Ectodermal cell (in vitro differentiated cells): ENCODE data around the gene TEX54.
A peak's percentile ranks its signal among the peaks of the same experiment; 100 is the strongest.

ENCODE experiments used
- H3K27ac ChIP-seq: 2 replicates; pipeline ENCODE4 v1.7.0; 2013; ENCODE audit warnings: mild to moderate bottlenecking, low read depth, low read length; ENCODE audit not compliant: insufficient read depth, poor library complexity, severe bottlenecking
- H3K27me3 ChIP-seq: 2 replicates; pipeline ENCODE4 v1.7.0; 2013; ENCODE audit warnings: mild to moderate bottlenecking, low read length; ENCODE audit not compliant: insufficient read depth, control insufficient read depth, poor library complexity, severe bottlenecking
- H3K36me3 ChIP-seq: one replicate; pipeline ENCODE4 v1.7.0; 2013; ENCODE audit warnings: low read length; ENCODE audit not compliant: control insufficient read depth, insufficient read depth
- H3K4me1 ChIP-seq: one replicate; pipeline ENCODE4 v1.7.0; 2013; ENCODE audit warnings: low read length; ENCODE audit not compliant: control insufficient read depth, insufficient read depth
- H3K4me3 ChIP-seq: 2 replicates; pipeline ENCODE4 v1.7.0; 2013; ENCODE audit warnings: low read depth, low read length, control low read depth; ENCODE audit not compliant: insufficient read depth
- H3K9me3 ChIP-seq: 2 replicates; pipeline ENCODE4 v1.7.0; 2013; ENCODE audit warnings: mild to moderate bottlenecking, low read length, moderate library complexity; ENCODE audit not compliant: control insufficient read depth
- WGBS, 2 experiments: methylation state at CpG; one replicate each; pipeline ENCODE4 v1.1.7; 2013; ENCODE audit warnings: missing lambda C conversion rate in 2 of 2; 5-methylcytosine and 5-hydroxymethylcytosine counted together

Gene TEX54

GRCh38 chr11:62855571-62856332 is 23.1 kb upstream of the TEX54 start:
- Histone ChIP-seq H3K4me3 (peak overlapping the region; percentile 98), H3K27ac (peak overlapping the region; percentile 90), H3K9me3 (no peaks in the 10 kb centered on the region), H3K27me3 (no peaks in the 10 kb centered on the region), H3K4me1 (peaks cover 21% of the 10 kb centered on the region), H3K36me3 (peaks cover 34% of the 10 kb centered on the region)
- 0% methylated on average over 54 of the region's 54 CpGs for WGBS, 2 experiments

- H3K36me3 ChIP-seq, result peaks cover 34% of the 10 kb centered on the region
- H3K9me3 ChIP-seq, result no peaks in the 10 kb centered on the region
- no peaks in the 10 kb centered on the region for H3K27me3 ChIP-seq
- H3K27ac ChIP-seq, result peak overlapping the region; percentile 85
- 0% methylated on average over 15 of the region's 15 CpGs for WGBS, 2 experiments
- peaks cover 21% of the 10 kb centered on the region for H3K4me1 ChIP-seq
- peak overlapping the region; percentile 98 for H3K4me3 ChIP-seq
Observed at GRCh38 chr11:62854825-62855570, 22.4 kb upstream of the TEX54 start.

GRCh38 chr11:62854013-62854824 is 21.6 kb upstream of the TEX54 start:
- Histone ChIP-seq H3K36me3 (peaks cover 34% of the 10 kb centered on the region), H3K27ac (no peak overlapping the region), H3K27me3 (no peaks in the 10 kb centered on the region), H3K4me1 (peaks cover 21% of the 10 kb centered on the region), H3K4me3 (peak overlapping the region; percentile 98), H3K9me3 (no peaks in the 10 kb centered on the region)
- 6 to 8% methylated on average over 8 of the region's 8 CpGs for WGBS, 2 experiments

- WGBS, 2 experiments, result 57 to 62% methylated on average over 7 of the region's 7 CpGs
- H3K36me3 ChIP-seq, result peaks cover 34% of the 10 kb centered on the region
- no peaks in the 10 kb centered on the region for H3K27me3 ChIP-seq
- peak overlapping the region; percentile 98 for H3K4me3 ChIP-seq
- H3K9me3 ChIP-seq, result no peaks in the 10 kb centered on the region
- H3K4me1 ChIP-seq, result peaks cover 21% of the 10 kb centered on the region
- peak overlapping the region; percentile 19 for H3K27ac ChIP-seq
Observed at GRCh38 chr11:62853279-62853965, 20.8 kb upstream of the TEX54 start.

GRCh38 chr11:62852523-62853188 is 20.0 kb upstream of the TEX54 start:
- Histone ChIP-seq H3K4me1 (peaks cover 13% of the 10 kb centered on the region), H3K27me3 (no peaks in the 10 kb centered on the region), H3K36me3 (peaks cover 34% of the 10 kb centered on the region), H3K9me3 (no peaks in the 10 kb centered on the region), H3K27ac (no peak overlapping the region), H3K4me3 (peak overlapping the region; percentile 98)

- H3K36me3 ChIP-seq, result peaks cover 34% of the 10 kb centered on the region
- 65 to 72% methylated on average over 3 of the region's 3 CpGs for WGBS, 2 experiments
- H3K27me3 ChIP-seq, result no peaks in the 10 kb centered on the region
- H3K27ac ChIP-seq, result no peak overlapping the region
- H3K9me3 ChIP-seq, result no peaks in the 10 kb centered on the region
- peaks cover 13% of the 10 kb centered on the region for H3K4me1 ChIP-seq
- no peak overlapping the region for H3K4me3 ChIP-seq
Observed at GRCh38 chr11:62851807-62852522, 19.3 kb upstream of the TEX54 start.

- H3K27me3 ChIP-seq, result no peaks in the 10 kb centered on the region
- peaks cover 13% of the 10 kb centered on the region for H3K4me1 ChIP-seq
- WGBS, 2 experiments, result 44 to 48% methylated on average over 15 of the region's 15 CpGs
- no peaks in the 10 kb centered on the region for H3K9me3 ChIP-seq
- H3K36me3 ChIP-seq, result peaks cover 34% of the 10 kb centered on the region
- no peak overlapping the region for H3K4me3 ChIP-seq
- H3K27ac ChIP-seq, result no peak overlapping the region
Observed at GRCh38 chr11:62850911-62851806, 18.5 kb upstream of the TEX54 start.

- Histone ChIP-seq H3K9me3 (no peaks in the 10 kb centered on the region), H3K36me3 (peaks cover 11% of the 10 kb centered on the region), H3K4me3 (no peak overlapping the region), H3K27me3 (no peaks in the 10 kb centered on the region), H3K27ac (no peak overlapping the region), H3K4me1 (peaks cover 5% of the 10 kb centered on the region)
- WGBS, 2 experiments, result 75 to 94% methylated on average over 1 of the region's 1 CpG
Observed at GRCh38 chr11:62847767-62848314, 15.2 kb upstream of the TEX54 start.
